Gastroesophageal sphincter (tissue), 3 donors: ENCODE data around the gene VEPH1.

Experiments
- CTCF ChIP-seq, 4 experiments: fragments of 200-600 bp in 2 of 4; fragments of 450-650 bp in 2 of 4; sonication (generic) in 1 of 4; IDR thresholded peaks; one replicate each; pipeline ENCODE4 v1.5.1; 2017 to 2019; ENCODE audit warnings: antibody characterized with exemption in 4 of 4, mild to moderate bottlenecking in 2 of 4, moderate library complexity in 2 of 4
- EP300 ChIP-seq: sonication (generic); formaldehyde crosslinking; IDR thresholded peaks from one replicate; pipeline ENCODE4 v1.6.1; 2017; ENCODE audit warnings: antibody characterized with exemption, mild to moderate bottlenecking
- POLR2A ChIP-seq, 2 donors: fragments of 450-650 bp; IDR thresholded peaks; one replicate each; pipeline ENCODE4 v1.6.1; 2017; ENCODE audit warnings: antibody characterized with exemption in 2 of 2, mild to moderate bottlenecking in 2 of 2, moderate library complexity in 1 of 2

- TF ChIP-seq POLR2A (IDR thresholded peaks at IDR 0.05) (no peak), CTCF (IDR thresholded peaks at IDR 0.05) (no peak), EP300 (no peak)
Measured at GRCh38 chr3:157237886-157238285, 265.3 kb downstream of the VEPH1 start.
